HFF-Myc (cell line): ENCODE data around the gene TAS2R39.
"Not testable (repeated sequence)": the region's sequence is repeated elsewhere in the genome, so short reads cannot be mapped to it uniquely, and the experiment has no call there.

Source experiments
- DNase-seq: peaks from one replicate; pipeline ENCODE4 v3.0.0-alpha.2; 2011; ENCODE audit warnings: low read depth; ENCODE audit errors: extremely low read depth
- H3K4me3 ChIP-seq: replicated peaks from 2 replicates; pipeline ENCODE4 v1.5.1; 2011; ENCODE audit warnings: low read depth, mild to moderate bottlenecking, control low read depth, low read length
- TF ChIP-seq, protein P1 (sequence below): IDR thresholded peaks from 2 replicates; pipeline ENCODE4 v1.5.1; 2012; ENCODE audit warnings: mild to moderate bottlenecking, low read depth, low read length, control low read depth; ENCODE audit errors: missing control alignments

TAS2R39 gene

DNA sequence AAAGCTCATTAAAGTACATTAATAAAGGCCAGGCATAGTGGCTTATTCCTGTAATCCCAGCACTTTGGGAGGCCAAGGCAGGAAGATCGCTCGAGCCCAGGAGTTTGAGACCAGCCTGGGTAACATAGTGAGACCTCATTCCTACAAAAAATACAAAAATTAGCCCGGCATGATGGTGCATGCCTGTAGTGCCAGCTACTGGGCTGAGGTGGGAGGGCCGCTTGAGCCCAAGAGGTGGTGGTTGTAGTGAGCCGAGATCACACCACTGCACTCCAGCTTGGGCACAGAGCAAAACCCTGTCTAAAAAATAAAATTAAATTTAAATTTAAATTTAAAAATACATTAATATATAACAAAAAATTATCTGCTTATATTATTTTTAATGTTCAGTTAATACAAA lies 7.1 kb upstream of the TAS2R39 start:
- TF ChIP-seq, protein P1, sequence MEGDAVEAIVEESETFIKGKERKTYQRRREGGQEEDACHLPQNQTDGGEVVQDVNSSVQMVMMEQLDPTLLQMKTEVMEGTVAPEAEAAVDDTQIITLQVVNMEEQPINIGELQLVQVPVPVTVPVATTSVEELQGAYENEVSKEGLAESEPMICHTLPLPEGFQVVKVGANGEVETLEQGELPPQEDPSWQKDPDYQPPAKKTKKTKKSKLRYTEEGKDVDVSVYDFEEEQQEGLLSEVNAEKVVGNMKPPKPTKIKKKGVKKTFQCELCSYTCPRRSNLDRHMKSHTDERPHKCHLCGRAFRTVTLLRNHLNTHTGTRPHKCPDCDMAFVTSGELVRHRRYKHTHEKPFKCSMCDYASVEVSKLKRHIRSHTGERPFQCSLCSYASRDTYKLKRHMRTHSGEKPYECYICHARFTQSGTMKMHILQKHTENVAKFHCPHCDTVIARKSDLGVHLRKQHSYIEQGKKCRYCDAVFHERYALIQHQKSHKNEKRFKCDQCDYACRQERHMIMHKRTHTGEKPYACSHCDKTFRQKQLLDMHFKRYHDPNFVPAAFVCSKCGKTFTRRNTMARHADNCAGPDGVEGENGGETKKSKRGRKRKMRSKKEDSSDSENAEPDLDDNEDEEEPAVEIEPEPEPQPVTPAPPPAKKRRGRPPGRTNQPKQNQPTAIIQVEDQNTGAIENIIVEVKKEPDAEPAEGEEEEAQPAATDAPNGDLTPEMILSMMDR, result no peak
- H3K4me3 ChIP-seq, result no peak overlapping the region
- no peak for DNase-seq

DNA sequence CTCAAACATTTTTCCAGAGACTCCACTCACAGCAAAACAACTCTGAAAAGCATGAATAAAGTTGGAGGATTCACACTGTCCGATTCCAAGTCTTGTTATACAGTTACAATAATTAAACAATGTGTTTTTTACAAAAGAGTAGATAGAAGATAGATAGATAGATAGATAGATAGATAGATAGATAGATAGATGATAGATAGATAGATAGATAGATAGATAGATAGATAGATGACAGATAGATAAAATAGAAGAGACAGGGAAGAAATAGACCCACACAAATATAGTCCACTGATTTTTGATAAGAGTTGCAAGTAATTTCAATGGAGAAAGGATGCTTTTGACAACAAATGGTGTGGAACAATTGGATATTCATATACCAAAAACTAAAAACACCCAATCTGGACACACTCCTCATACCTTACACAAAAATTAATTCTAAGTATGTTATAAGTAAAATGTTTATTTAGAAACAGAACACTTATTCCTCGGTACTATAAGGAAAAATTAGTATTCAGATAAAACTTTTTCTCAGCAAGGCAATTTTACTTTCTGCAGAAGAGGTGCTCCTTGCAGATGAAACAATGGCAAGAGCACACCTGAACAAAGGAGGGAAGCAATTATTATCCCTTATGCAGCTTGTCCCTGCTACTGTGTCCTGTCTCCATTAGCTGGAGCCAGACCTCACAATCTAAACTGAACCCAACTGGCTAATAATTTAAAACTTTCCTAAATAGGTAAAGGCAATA lies 5.7 kb upstream of the TAS2R39 start:
- TF ChIP-seq, protein P1, result no peak
- H3K4me3 ChIP-seq, result no peak overlapping the region
- DNase-seq, result no peak

DNA sequence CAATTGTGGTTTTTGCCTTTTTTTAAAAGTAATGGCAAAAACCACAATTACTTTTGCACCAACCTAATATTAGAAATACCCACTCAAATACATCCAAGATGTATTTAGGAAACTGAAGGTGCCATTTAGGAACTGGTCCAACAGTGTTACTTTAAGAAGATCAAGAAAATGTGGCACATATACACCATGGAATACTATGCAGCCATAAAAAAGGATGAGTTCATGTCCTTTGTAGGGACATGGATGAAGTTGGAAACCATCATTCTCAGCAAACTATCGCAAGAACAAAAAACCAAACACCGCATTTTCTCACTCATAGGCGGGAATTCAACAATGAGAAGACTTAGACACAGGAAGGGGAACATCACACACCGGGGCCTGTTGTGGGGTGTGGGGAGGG lies 2.4 kb upstream of the TAS2R39 start:
- not testable (repeated sequence) for DNase-seq, H3K4me3 ChIP-seq

DNA sequence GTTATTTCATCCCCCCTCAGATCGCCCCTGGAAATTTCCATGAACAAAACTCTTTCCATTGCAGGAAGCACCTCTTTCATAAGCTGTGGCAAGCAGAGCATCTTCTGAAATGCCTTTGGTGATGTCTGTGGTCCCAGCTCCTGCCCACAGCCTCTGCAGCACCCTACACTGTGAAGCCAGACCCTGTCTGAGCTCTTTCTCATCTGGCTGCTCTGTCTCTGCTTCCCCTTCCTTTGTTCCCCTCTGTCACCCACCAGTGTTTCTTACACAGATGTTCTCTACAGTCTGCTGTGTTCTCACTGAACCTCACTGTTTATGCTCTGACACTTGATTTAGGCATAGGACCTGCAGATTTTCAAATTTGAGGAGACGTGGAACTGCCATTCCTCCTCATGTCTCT lies 1.9 kb upstream of the TAS2R39 start:
- DNase-seq, result no peak
- TF ChIP-seq, protein P1, result no peak
- no peak overlapping the region for H3K4me3 ChIP-seq

DNA sequence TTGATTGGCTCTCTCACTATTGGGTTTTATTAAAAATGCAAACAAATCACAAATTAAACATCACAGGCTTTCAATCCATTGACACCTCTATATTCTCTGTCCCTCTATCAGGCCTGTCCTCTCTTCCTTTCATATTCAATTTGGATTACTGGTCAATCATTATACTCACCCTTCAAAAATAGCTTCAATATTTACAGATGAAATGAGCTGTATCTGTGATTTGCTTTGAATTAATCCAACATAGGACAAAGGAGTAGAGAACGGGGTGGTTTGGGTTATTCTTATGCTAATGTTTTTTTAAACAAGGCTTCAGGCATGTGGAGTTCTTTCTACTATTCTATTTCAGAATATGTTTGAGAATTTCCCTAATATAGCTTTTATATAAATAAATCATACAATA lies 2.3 kb downstream of the TAS2R39 start:
- TF ChIP-seq, protein P1, result no peak
- no peak overlapping the region for H3K4me3 ChIP-seq

DNA sequence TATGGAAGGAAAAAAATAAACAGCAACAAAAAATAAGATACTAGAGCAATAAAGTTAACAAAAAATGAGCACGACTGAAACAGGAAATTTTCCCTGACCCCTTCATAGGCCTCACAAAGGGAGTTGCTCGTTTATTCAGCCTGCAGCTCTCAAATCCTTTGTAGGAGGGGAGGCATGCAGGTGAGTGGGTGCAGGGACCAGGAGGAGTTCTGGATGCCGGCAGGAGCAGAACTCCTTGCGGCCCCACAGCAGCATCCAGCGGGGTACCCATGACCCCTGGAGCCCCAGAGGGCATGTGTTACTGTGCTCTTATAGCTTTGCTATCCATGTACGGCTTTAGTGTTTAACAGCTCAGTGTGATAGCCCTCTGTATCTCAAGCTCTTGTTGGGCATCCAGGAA lies 5.8 kb downstream of the TAS2R39 start:
- DNase-seq, result no peak
- H3K4me3 ChIP-seq, result no peak overlapping the region
- TF ChIP-seq, protein P1, result no peak

More for the DNA sequence above, 2.3 kb downstream of the TAS2R39 start:
- no peak for DNase-seq

DNA sequence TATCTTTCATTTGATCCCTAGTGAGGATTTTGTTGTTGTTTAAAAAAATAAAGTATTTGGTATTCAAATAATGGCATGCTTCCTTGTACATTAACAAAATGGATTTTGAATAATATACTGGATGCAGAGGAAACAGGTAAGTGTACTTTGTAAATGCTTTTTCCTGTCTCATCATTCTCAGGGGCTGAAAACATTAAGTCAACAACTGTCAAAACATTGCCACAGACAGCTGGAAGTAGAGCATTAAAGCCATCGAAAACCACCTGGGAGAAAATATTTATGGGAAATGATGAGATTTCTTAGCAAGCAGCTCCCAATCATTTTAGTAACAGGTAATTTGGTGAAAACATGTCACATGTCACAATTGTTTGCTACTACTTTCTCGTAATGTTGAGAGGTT lies 10.7 kb downstream of the TAS2R39 start:
- TF ChIP-seq, protein P1, result no peak
- DNase-seq, result no peak
- no peak overlapping the region for H3K4me3 ChIP-seq
